Measurements from ENCODE around the gene CHORDC1. TPM values are rescaled to one million over a fixed set of nuclear protein-coding genes. Genes with fewer than 3 reads are reported as not detected.

CHORDC1 gene
- total RNA-seq: 10 to 100 TPM; 64.0 to 77.3 (median 66.5) TPM
- polyA plus RNA-seq: 10 to 100 TPM; 16.6 to 28.3 TPM
- total RNA-seq: 212 reads per million, percentile 93 among the genes with 10 or more reads in this experiment

- peak; percentile 91 for ATAC-seq
- peaks cover 0 to 13% (median 7%) of the 10 kb centered on the region in 5 donors for H3K36me3 Mint-ChIP-seq
- H3K4me1 ChIP-seq (ENCODE audit: control insufficient read depth in 2 of 2, insufficient read depth in 2 of 2, low read length in 2 of 2): peaks cover 23 to 25% of the 10 kb centered on the region in 2 donors
- intact Hi-C loops (cut with micrococcal nuclease): loop anchor here (1.0 kb wide), 2 partner anchors 8 to 17 kb away; no protein-coding TSS in a partner anchor
- peaks cover 0 to 6% (median 0%) of the 10 kb centered on the region in 11 donors for H3K9me3 Mint-ChIP-seq
- peak within 1 kb of the TSS; percentile 91 to 96 (median 95) for H3K27ac Mint-ChIP-seq
- no peaks in the 10 kb centered on the region for H3K27me3 ChIP-seq (ENCODE audit: control insufficient read depth in 2 of 2, insufficient read depth in 2 of 2, low read length in 2 of 2)
- no peaks in the 10 kb centered on the region for H3K27me3 Mint-ChIP-seq
- DNase-seq: peak; percentile 80 to 96 (median 87)
- peak within 1 kb of the TSS; percentile 74 for H3K4me3 ChIP-seq (ENCODE audit: low read length)
- H3K4me3 Mint-ChIP-seq: peak within 1 kb of the TSS; percentile 91 to 99 (median 98)
- ChIA-PET POLR2A (interaction anchor here (0.9 to 1.3 kb wide), 4 partner anchors 9 to 28 kb away, joined by 3 to 4 read pairs (median 4); no protein-coding TSS in a partner anchor), CTCF (interaction anchor here (0.8 kb wide), 1 partner anchor 18 kb away, joined by 3 read pairs; no protein-coding TSS in a partner anchor)
- H3K9me3 ChIP-seq (ENCODE audit: control insufficient read depth in 2 of 3, low read length in 3 of 3): no peaks in the 10 kb centered on the region
- H3K36me3 ChIP-seq (ENCODE audit: control insufficient read depth in 2 of 3, insufficient read depth in 3 of 3, low read length in 3 of 3): peaks cover 0 to 9% (median 0%) of the 10 kb centered on the region in 3 experiments
- peak within 1 kb of the TSS; percentile 86 for H3K27ac ChIP-seq (ENCODE audit: low read depth, low read length)
- peaks cover 42 to 76% (median 55%) of the 10 kb centered on the region in 7 donors for H3K4me1 Mint-ChIP-seq
These were observed at the start of gene CHORDC1 for GRCh38 chr11:90222459-90223247. Gene CHORDC1 (minus strand): TSS chr11:90223049. CDS start chr11:90222954, 95 bp downstream.

DNA sequence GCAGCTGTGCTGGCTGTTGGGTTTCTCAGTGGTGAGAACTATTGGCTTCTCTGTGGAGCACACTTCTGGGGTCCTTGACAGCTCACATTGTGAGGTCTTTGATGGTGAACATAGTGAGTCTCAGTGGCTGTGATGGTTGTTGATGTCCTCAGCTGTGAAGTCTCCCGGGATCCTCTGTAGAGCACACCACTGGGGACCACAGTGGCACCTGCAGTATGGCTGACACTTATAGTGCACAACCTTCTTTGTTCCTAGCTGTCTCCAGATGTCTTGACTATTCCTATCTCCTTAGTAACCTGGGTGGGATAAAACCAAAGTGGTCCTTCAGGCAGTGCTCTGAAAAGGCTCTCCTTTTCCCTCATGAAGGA is 34.3 kb upstream of the CHORDC1 start:
- Mint-ChIP-seq H3K4me1 (peaks cover 0 to 6% (median 2%) of the 10 kb centered on the region in 7 donors), H3K4me3 (no peak overlapping the region), H3K27ac (no peak overlapping the region), H3K9me3 (peaks cover 0 to 1% (median 0%) of the 10 kb centered on the region in 11 donors), H3K36me3 (no peaks in the 10 kb centered on the region), H3K27me3 (peaks cover 0 to 5% (median 4%) of the 10 kb centered on the region in 5 donors)
- ATAC-seq: no peak
- Histone ChIP-seq H3K9me3 (ENCODE audit: control insufficient read depth in 2 of 3, low read length in 3 of 3) (no peaks in the 10 kb centered on the region), H3K4me3 (ENCODE audit: low read length) (no peak overlapping the region), H3K36me3 (ENCODE audit: control insufficient read depth in 2 of 3, insufficient read depth in 3 of 3, low read length in 3 of 3) (no peaks in the 10 kb centered on the region), H3K27me3 (ENCODE audit: control insufficient read depth in 2 of 2, insufficient read depth in 2 of 2, low read length in 2 of 2) (no peaks in the 10 kb centered on the region), H3K27ac (ENCODE audit: low read depth, low read length) (no peak overlapping the region), H3K4me1 (ENCODE audit: control insufficient read depth in 2 of 2, insufficient read depth in 2 of 2, low read length in 2 of 2) (no peaks in the 10 kb centered on the region)
- ChIA-PET CTCF (no interaction called here), POLR2A (no interaction called here)
- no peak for DNase-seq
- intact Hi-C loops (cut with micrococcal nuclease): no loop called here

GRCh38 chr11:90256404-90257157 is 33.7 kb upstream of the CHORDC1 start:
- Mint-ChIP-seq H3K27ac (no peak overlapping the region), H3K36me3 (no peaks in the 10 kb centered on the region), H3K9me3 (peaks cover 0 to 1% (median 0%) of the 10 kb centered on the region in 11 donors), H3K4me1 (peaks cover 0 to 10% (median 6%) of the 10 kb centered on the region in 7 donors), H3K4me3 (no peak overlapping the region), H3K27me3 (peaks cover 0 to 5% (median 4%) of the 10 kb centered on the region in 5 donors)
- ChIA-PET CTCF (no interaction called here), POLR2A (no interaction called here)
- Histone ChIP-seq H3K36me3 (ENCODE audit: control insufficient read depth in 2 of 3, insufficient read depth in 3 of 3, low read length in 3 of 3) (no peaks in the 10 kb centered on the region), H3K9me3 (ENCODE audit: control insufficient read depth in 2 of 3, low read length in 3 of 3) (no peaks in the 10 kb centered on the region), H3K4me3 (ENCODE audit: low read length) (no peak overlapping the region), H3K27ac (ENCODE audit: low read depth, low read length) (no peak overlapping the region), H3K27me3 (ENCODE audit: control insufficient read depth in 2 of 2, insufficient read depth in 2 of 2, low read length in 2 of 2) (no peaks in the 10 kb centered on the region), H3K4me1 (ENCODE audit: control insufficient read depth in 2 of 2, insufficient read depth in 2 of 2, low read length in 2 of 2) (no peaks in the 10 kb centered on the region)
- no peak for DNase-seq
- intact Hi-C loops (cut with micrococcal nuclease): no loop called here
- no peak for ATAC-seq

- no peak overlapping the region for H3K27ac Mint-ChIP-seq
- peaks cover 6 to 20% (median 15%) of the 10 kb centered on the region in 7 donors for H3K4me1 Mint-ChIP-seq
- intact Hi-C loops (cut with micrococcal nuclease): no loop called here
- ChIA-PET POLR2A (no interaction called here), CTCF (no interaction called here)
- peaks cover 0 to 5% (median 0%) of the 10 kb centered on the region in 5 donors for H3K27me3 Mint-ChIP-seq
- ATAC-seq: no peak
- no peaks in the 10 kb centered on the region for H3K27me3 ChIP-seq (ENCODE audit: control insufficient read depth in 2 of 2, insufficient read depth in 2 of 2, low read length in 2 of 2)
- no peak overlapping the region for H3K27ac ChIP-seq (ENCODE audit: low read depth, low read length)
- no peak overlapping the region for H3K4me3 Mint-ChIP-seq
- no peak for DNase-seq
- H3K9me3 ChIP-seq (ENCODE audit: control insufficient read depth in 2 of 3, low read length in 3 of 3): no peaks in the 10 kb centered on the region
- H3K4me3 ChIP-seq (ENCODE audit: low read length): no peak overlapping the region
- H3K4me1 ChIP-seq (ENCODE audit: control insufficient read depth in 2 of 2, insufficient read depth in 2 of 2, low read length in 2 of 2): no peaks in the 10 kb centered on the region
- H3K36me3 Mint-ChIP-seq: no peaks in the 10 kb centered on the region
- H3K36me3 ChIP-seq (ENCODE audit: control insufficient read depth in 2 of 3, insufficient read depth in 3 of 3, low read length in 3 of 3): no peaks in the 10 kb centered on the region
- peaks cover 0 to 3% (median 0%) of the 10 kb centered on the region in 11 donors for H3K9me3 Mint-ChIP-seq
These were observed 31.2 kb upstream of the CHORDC1 start for GRCh38 chr11:90254065-90254464.

- H3K27ac Mint-ChIP-seq: peak overlapping the region in 2 of 9 donors; percentile 1
These were observed 29.2 kb upstream of the CHORDC1 start for GRCh38 chr11:90252053-90252452.

GRCh38 chr11:90251599-90251998 is 28.8 kb upstream of the CHORDC1 start:
- DNase-seq (no peak), ATAC-seq (no peak)
- intact Hi-C loops (cut with micrococcal nuclease): loop anchor here in 1 of 2 donors (1.0 kb wide), 1 partner anchor 46 kb away; no protein-coding TSS in a partner anchor
- Histone ChIP-seq H3K4me1 (ENCODE audit: control insufficient read depth in 2 of 2, insufficient read depth in 2 of 2, low read length in 2 of 2) (no peaks in the 10 kb centered on the region), H3K27me3 (ENCODE audit: control insufficient read depth in 2 of 2, insufficient read depth in 2 of 2, low read length in 2 of 2) (no peaks in the 10 kb centered on the region), H3K4me3 (ENCODE audit: low read length) (no peak overlapping the region), H3K9me3 (ENCODE audit: control insufficient read depth in 2 of 3, low read length in 3 of 3) (no peaks in the 10 kb centered on the region), H3K27ac (ENCODE audit: low read depth, low read length) (no peak overlapping the region), H3K36me3 (ENCODE audit: control insufficient read depth in 2 of 3, insufficient read depth in 3 of 3, low read length in 3 of 3) (no peaks in the 10 kb centered on the region)
- H3K27me3 Mint-ChIP-seq: peaks cover 0 to 7% (median 3%) of the 10 kb centered on the region in 5 donors
- no peaks in the 10 kb centered on the region for H3K36me3 Mint-ChIP-seq
- H3K4me3 Mint-ChIP-seq: peak overlapping the region in 5 of 10 donors; percentile 65 to 89 (median 81)
- ChIA-PET POLR2A (no interaction called here), CTCF (no interaction called here)
- H3K27ac Mint-ChIP-seq: peak overlapping the region in 1 of 9 donors; percentile 1
- H3K9me3 Mint-ChIP-seq: peaks cover 0 to 3% (median 0%) of the 10 kb centered on the region in 11 donors
- H3K4me1 Mint-ChIP-seq: peaks cover 6 to 20% (median 15%) of the 10 kb centered on the region in 7 donors

More at GRCh38 chr11:90252053-90252452, 29.2 kb upstream of the CHORDC1 start:
- ChIA-PET CTCF (no interaction called here), POLR2A (no interaction called here)
- no peaks in the 10 kb centered on the region for H3K9me3 ChIP-seq (ENCODE audit: control insufficient read depth in 2 of 3, low read length in 3 of 3)
- no peak overlapping the region for H3K4me3 ChIP-seq (ENCODE audit: low read length)
- no peak for DNase-seq
- H3K4me1 ChIP-seq (ENCODE audit: control insufficient read depth in 2 of 2, insufficient read depth in 2 of 2, low read length in 2 of 2): no peaks in the 10 kb centered on the region
- no peak overlapping the region for H3K27ac ChIP-seq (ENCODE audit: low read depth, low read length)
- Mint-ChIP-seq H3K9me3 (peaks cover 0 to 3% (median 0%) of the 10 kb centered on the region in 11 donors), H3K36me3 (no peaks in the 10 kb centered on the region), H3K4me3 (peak overlapping the region in 4 of 10 donors; percentile 5 to 81 (median 68)), H3K4me1 (peaks cover 6 to 20% (median 15%) of the 10 kb centered on the region in 7 donors), H3K27me3 (peaks cover 0 to 8% (median 3%) of the 10 kb centered on the region in 5 donors)
- ATAC-seq: no peak
- no peaks in the 10 kb centered on the region for H3K27me3 ChIP-seq (ENCODE audit: control insufficient read depth in 2 of 2, insufficient read depth in 2 of 2, low read length in 2 of 2)
- no peaks in the 10 kb centered on the region for H3K36me3 ChIP-seq (ENCODE audit: control insufficient read depth in 2 of 3, insufficient read depth in 3 of 3, low read length in 3 of 3)
- intact Hi-C loops (cut with micrococcal nuclease): no loop called here
